ENCODE measurements around the gene GPR135. TPM values are rescaled to one million over a fixed set of nuclear protein-coding genes. Genes with fewer than 3 reads are reported as not detected.

GPR135 gene
- total RNA-seq, 2 donors from 2014 or later = 2.3 to 12.4 TPM

DNA sequence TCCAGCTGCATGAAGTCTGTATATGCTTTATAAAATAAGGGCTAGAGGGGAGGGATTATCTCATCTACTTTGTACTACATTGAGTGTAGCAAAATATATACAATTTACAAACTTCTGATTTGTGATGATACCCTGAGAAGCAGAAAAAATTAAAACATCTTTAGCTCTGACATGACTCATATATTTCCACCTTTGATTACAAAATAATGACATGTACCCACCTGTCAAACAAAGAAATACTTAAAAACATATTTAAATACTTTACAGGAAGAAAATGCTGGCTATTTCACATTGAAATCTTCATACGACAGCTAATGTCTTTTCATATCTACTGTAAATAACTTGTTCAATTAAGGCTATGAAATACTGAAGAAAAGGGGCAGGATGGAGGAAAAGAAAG lies 3.3 kb downstream of the GPR135 start:
- WGBS = 98% methylated on average over 1 of the region's 1 CpG
- TF ChIP-seq, protein P1, sequence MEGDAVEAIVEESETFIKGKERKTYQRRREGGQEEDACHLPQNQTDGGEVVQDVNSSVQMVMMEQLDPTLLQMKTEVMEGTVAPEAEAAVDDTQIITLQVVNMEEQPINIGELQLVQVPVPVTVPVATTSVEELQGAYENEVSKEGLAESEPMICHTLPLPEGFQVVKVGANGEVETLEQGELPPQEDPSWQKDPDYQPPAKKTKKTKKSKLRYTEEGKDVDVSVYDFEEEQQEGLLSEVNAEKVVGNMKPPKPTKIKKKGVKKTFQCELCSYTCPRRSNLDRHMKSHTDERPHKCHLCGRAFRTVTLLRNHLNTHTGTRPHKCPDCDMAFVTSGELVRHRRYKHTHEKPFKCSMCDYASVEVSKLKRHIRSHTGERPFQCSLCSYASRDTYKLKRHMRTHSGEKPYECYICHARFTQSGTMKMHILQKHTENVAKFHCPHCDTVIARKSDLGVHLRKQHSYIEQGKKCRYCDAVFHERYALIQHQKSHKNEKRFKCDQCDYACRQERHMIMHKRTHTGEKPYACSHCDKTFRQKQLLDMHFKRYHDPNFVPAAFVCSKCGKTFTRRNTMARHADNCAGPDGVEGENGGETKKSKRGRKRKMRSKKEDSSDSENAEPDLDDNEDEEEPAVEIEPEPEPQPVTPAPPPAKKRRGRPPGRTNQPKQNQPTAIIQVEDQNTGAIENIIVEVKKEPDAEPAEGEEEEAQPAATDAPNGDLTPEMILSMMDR (IDR thresholded peaks at IDR 0.05) = no peak
- no peak for TF ChIP-seq POLR2AphosphoS5 (IDR thresholded peaks at IDR 0.05)
- TF ChIP-seq POLR2A (IDR thresholded peaks at IDR 0.05) = no peak
- no peaks in the 10 kb centered on the region for H3K27me3 ChIP-seq (replicated peaks; ENCODE audit: insufficient read depth)
- H3K4me3 ChIP-seq = no peak overlapping the region
- no peak overlapping the region for H3K27ac ChIP-seq
- intact Hi-C loops (cut with DNase I) = no loop called here
- no peak for DNase-seq (ENCODE audit: low spot score)
- no peaks in the 10 kb centered on the region for H3K36me3 ChIP-seq
- H3K9me3 ChIP-seq = no peaks in the 10 kb centered on the region
- no peaks in the 10 kb centered on the region for H3K4me1 ChIP-seq (replicated peaks)

DNA sequence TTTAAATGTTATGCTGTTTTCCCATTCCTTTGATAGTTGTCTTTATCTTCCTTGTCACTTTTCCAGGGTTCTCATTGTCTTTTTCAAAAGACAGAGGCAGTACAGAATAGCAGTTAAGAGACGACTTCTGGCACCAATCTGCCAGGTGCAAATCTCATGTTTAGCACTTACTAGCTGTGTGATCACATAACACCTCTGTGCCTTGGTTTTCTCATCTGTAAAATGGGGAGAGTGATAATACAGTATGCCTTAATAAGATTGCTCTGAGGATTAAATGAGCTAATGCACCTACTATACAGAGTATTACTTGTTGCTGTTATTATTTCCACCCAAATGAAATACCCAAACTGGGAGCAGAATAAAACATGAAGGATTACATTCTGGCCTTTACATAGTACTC lies 4.8 kb downstream of the GPR135 start:
- Histone ChIP-seq H3K36me3 (no peaks in the 10 kb centered on the region), H3K27me3 (replicated peaks; ENCODE audit: insufficient read depth) (no peaks in the 10 kb centered on the region), H3K4me1 (replicated peaks) (no peaks in the 10 kb centered on the region), H3K4me3 (no peak overlapping the region), H3K9me3 (no peaks in the 10 kb centered on the region), H3K27ac (no peak overlapping the region)
- WGBS = 87% methylated on average over 1 of the region's 1 CpG
- TF ChIP-seq POLR2A (IDR thresholded peaks at IDR 0.05) (no peak), POLR2AphosphoS5 (IDR thresholded peaks at IDR 0.05) (no peak)
- TF ChIP-seq, protein P1 (IDR thresholded peaks at IDR 0.05) = no peak
- intact Hi-C loops (cut with DNase I) = no loop called here
- DNase-seq (ENCODE audit: low spot score) = no peak

DNA sequence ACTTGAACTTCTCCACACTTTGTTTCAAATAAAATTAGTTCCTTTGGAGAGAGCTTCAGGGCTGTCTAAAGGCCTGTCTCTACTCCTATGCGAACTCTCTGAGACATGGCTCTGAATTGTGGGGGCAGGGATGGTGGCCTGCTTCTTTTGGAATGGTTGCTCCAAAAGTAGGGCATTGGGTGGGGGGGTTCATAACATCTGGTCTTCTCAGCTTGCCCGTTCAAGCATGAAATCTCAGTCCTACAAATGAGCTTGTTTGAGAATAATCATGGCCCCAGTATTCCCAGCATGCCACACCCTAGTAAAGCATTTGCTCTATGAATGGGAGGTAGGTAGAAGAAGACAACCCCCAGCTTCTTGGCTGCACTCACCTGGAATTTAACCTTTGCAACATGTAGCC lies 6.7 kb downstream of the GPR135 start:
- Histone ChIP-seq H3K9me3 (no peaks in the 10 kb centered on the region), H3K27me3 (replicated peaks; ENCODE audit: insufficient read depth) (no peaks in the 10 kb centered on the region), H3K36me3 (no peaks in the 10 kb centered on the region), H3K4me1 (replicated peaks) (no peaks in the 10 kb centered on the region), H3K4me3 (no peak overlapping the region), H3K27ac (no peak overlapping the region)
- WGBS = 94% methylated on average over 2 of the region's 2 CpGs
- DNase-seq (ENCODE audit: low spot score) = no peak
- intact Hi-C loops (cut with DNase I) = no loop called here
- TF ChIP-seq, protein P1 (IDR thresholded peaks at IDR 0.05) = no peak
- TF ChIP-seq POLR2AphosphoS5 (IDR thresholded peaks at IDR 0.05) (no peak), POLR2A (IDR thresholded peaks at IDR 0.05) (no peak)

DNA sequence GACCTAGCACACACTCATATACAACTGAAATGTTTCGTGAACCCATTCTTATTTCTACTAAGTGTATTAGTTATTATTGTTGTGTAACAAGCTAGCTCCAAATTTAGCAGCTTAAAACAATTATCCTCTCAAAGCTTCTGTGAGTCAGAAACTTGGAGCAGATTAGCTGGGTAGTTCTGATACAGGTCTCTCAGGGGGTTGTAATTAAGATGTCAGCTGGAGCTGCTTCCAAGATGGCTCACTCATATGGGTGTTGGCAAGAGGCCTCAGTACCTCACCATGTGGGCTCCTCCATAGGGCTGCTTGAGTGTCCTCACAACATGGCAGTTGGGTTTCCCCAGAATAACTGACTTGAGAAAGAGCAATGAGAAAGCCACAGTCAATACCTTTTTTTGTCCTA lies 9.8 kb downstream of the GPR135 start:
- no peaks in the 10 kb centered on the region for H3K36me3 ChIP-seq
- no peak for TF ChIP-seq POLR2AphosphoS5 (IDR thresholded peaks at IDR 0.05)
- H3K9me3 ChIP-seq = no peaks in the 10 kb centered on the region
- H3K27me3 ChIP-seq (replicated peaks; ENCODE audit: insufficient read depth) = no peaks in the 10 kb centered on the region
- H3K4me1 ChIP-seq (replicated peaks) = no peaks in the 10 kb centered on the region
- H3K4me3 ChIP-seq = no peak overlapping the region
- intact Hi-C loops (cut with DNase I) = no loop called here
- no peak overlapping the region for H3K27ac ChIP-seq
- no peak for DNase-seq (ENCODE audit: low spot score)
- 100% methylated on average over 1 of the region's 1 CpG for WGBS

DNA sequence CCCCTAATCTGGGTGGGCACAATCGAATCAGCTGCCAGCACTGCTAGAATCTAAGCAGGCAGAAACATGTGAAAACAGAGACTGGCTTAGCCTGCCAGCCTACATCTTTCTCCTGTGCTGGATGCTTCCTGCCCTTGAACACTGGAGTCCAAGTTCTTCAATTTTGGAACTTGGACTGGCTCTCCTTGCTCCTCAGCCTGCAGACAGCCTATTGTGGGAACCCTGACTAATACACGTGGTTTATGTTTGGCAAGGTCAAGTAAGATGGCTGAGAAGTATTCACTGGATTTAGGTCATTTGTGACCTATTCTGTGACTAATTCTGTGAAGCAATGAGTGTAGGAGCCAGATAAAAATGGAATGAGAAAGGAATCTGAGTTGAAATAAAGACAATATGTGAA lies 11.0 kb downstream of the GPR135 start:
- no peaks in the 10 kb centered on the region for H3K27me3 ChIP-seq (replicated peaks; ENCODE audit: insufficient read depth)
- H3K4me1 ChIP-seq (replicated peaks) = no peaks in the 10 kb centered on the region
- 50% methylated on average over 2 of the region's 2 CpGs for WGBS
- H3K4me3 ChIP-seq = no peak overlapping the region
- H3K9me3 ChIP-seq = no peaks in the 10 kb centered on the region
- intact Hi-C loops (cut with DNase I) = no loop called here
- TF ChIP-seq, protein P1 (IDR thresholded peaks at IDR 0.05) = no peak
- TF ChIP-seq POLR2AphosphoS5 (IDR thresholded peaks at IDR 0.05) (no peak), POLR2A (IDR thresholded peaks at IDR 0.05) (no peak)
- no peak overlapping the region for H3K27ac ChIP-seq
- H3K36me3 ChIP-seq = no peaks in the 10 kb centered on the region
- no peak for DNase-seq (ENCODE audit: low spot score)
